Measurements from ENCODE around the gene ZNF716. TPM values are rescaled to one million over a fixed set of nuclear protein-coding genes. Genes with fewer than 3 reads are reported as not detected.
"Not testable (repeated sequence)": the region's sequence is repeated elsewhere in the genome, so short reads cannot be mapped to it uniquely, and the experiment has no call there.

The ZNF716 gene
- total RNA-seq: not detected
- long read RNA-seq: 0 reads

- H3K36me3 ChIP-seq: no peaks in the 10 kb centered on the region
- intact Hi-C loops (cut with DNase I): no loop called here
- 58% methylated on average over 8 of the region's 10 CpGs for WGBS (ENCODE audit: insufficient coverage, low coverage, low lambda C conversion rate, missing lambda C conversion rate)
- no peak for TF ChIP-seq CTCF (IDR thresholded peaks at IDR 0.05)
- no peak for TF ChIP-seq POLR2A (IDR thresholded peaks at IDR 0.05)
- no peaks in the 10 kb centered on the region for H3K9me3 ChIP-seq
- DNase-seq (no peak), ATAC-seq (no peak)
- H3K4me3 ChIP-seq: no peak within 1 kb of the TSS
- H3K27me3 ChIP-seq: no peaks in the 10 kb centered on the region
- no peaks in the 10 kb centered on the region for H3K4me1 ChIP-seq
- H3K27ac ChIP-seq: no peak within 1 kb of the TSS
These were observed at the start of gene ZNF716 for GRCh38 chr7:57449904-57450303. TSS of gene ZNF716 (plus strand) at chr7:57450177. CDS start at chr7:57450289, 112 bp downstream.

GRCh38 chr7:57400531-57401155 lies 49.3 kb upstream of the ZNF716 start:
- DNase-seq (no peak), ATAC-seq (no peak)
- no peaks in the 10 kb centered on the region for H3K36me3 ChIP-seq
- TF ChIP-seq POLR2A (IDR thresholded peaks at IDR 0.05): no peak
- TF ChIP-seq CTCF (IDR thresholded peaks at IDR 0.05): no peak
- H3K9me3 ChIP-seq: no peaks in the 10 kb centered on the region
- no peaks in the 10 kb centered on the region for H3K27me3 ChIP-seq
- H3K4me3 ChIP-seq: no peak overlapping the region
- H3K27ac ChIP-seq: no peak overlapping the region
- intact Hi-C loops (cut with DNase I): no loop called here
- 75% methylated on average over 10 of the region's 10 CpGs for WGBS (ENCODE audit: insufficient coverage, low coverage, low lambda C conversion rate, missing lambda C conversion rate)
- no peaks in the 10 kb centered on the region for H3K4me1 ChIP-seq

GRCh38 chr7:57403051-57403450 lies 46.9 kb upstream of the ZNF716 start:
- H3K9me3 ChIP-seq; H3K36me3 ChIP-seq; H3K27ac ChIP-seq; H3K27me3 ChIP-seq; H3K4me1 ChIP-seq; intact Hi-C loops (cut with DNase I); ATAC-seq; H3K4me3 ChIP-seq; DNase-seq: not testable (repeated sequence)
- WGBS (ENCODE audit: insufficient coverage, low coverage, low lambda C conversion rate, missing lambda C conversion rate): 65% methylated on average over 13 of the region's 16 CpGs

GRCh38 chr7:57403601-57404342 lies 46.2 kb upstream of the ZNF716 start:
- intact Hi-C loops (cut with DNase I): no loop called here
- no peak for TF ChIP-seq CTCF (IDR thresholded peaks at IDR 0.05)
- ATAC-seq (peak; percentile 90 to 92 (median 92)), DNase-seq (peak; percentile 73 to 89 (median 88))
- Histone ChIP-seq H3K9me3 (no peaks in the 10 kb centered on the region), H3K4me3 (peak overlapping the region; percentile 18 to 67 (median 56)), H3K27me3 (no peaks in the 10 kb centered on the region), H3K27ac (peak overlapping the region in 2 of 3 donors; percentile 33 to 50), H3K4me1 (no peaks in the 10 kb centered on the region), H3K36me3 (no peaks in the 10 kb centered on the region)
- 24% methylated on average over 10 of the region's 36 CpGs for WGBS (ENCODE audit: insufficient coverage, low coverage, low lambda C conversion rate, missing lambda C conversion rate)

- intact Hi-C loops (cut with DNase I): no loop called here
- ATAC-seq (peak; percentile 93 to 97 (median 95)), DNase-seq (peak; percentile 67 to 88 (median 88))
- Histone ChIP-seq H3K4me1 (no peaks in the 10 kb centered on the region), H3K27me3 (no peaks in the 10 kb centered on the region), H3K4me3 (peak overlapping the region; percentile 18 to 67 (median 56)), H3K36me3 (no peaks in the 10 kb centered on the region), H3K27ac (peak overlapping the region in 1 of 3 donors; percentile 24), H3K9me3 (no peaks in the 10 kb centered on the region)
- TF ChIP-seq POLR2A (IDR thresholded peaks at IDR 0.05): no peak
- TF ChIP-seq CTCF (IDR thresholded peaks at IDR 0.05): no peak
- WGBS (ENCODE audit: insufficient coverage, low coverage, low lambda C conversion rate, missing lambda C conversion rate): 27% methylated on average over 5 of the region's 38 CpGs
These were observed 45.5 kb upstream of the ZNF716 start for GRCh38 chr7:57404343-57404966.

All from right lobe of liver (tissue), 6 donors.